ENCODE results near the gene PRDM16. TPM values are rescaled to one million over a fixed set of nuclear protein-coding genes. Genes with fewer than 3 reads are reported as not detected.

Gene PRDM16
- total and polyA plus RNA-seq, 2 of the 13 experiments (the other 11 are each of a cell fraction or from before 2014, with no cell fraction given) = 0.15 to 0.81 TPM

- TF ChIP-seq ZNF800 (CRISPR knock-in tag; IDR thresholded peaks at IDR 0.05) (peak; percentile 94), ZSCAN29 (CRISPR knock-in tag; conservative IDR thresholded peaks at IDR 0.05) (no peak), ZBTB34 (CRISPR knock-in tag; IDR thresholded peaks at IDR 0.05) (no peak), IKZF4 (CRISPR knock-in tag; IDR thresholded peaks at IDR 0.05; ENCODE audit: borderline replicate concordance, low read depth, not compliant biosample characterization) (no peak), FOXO4 (CRISPR knock-in tag; conservative IDR thresholded peaks at IDR 0.05) (no peak), MTF2 (CRISPR knock-in tag; IDR thresholded peaks at IDR 0.05; ENCODE audit: borderline replicate concordance) (peak; percentile 90; the same call in 1 of the 2 replicates), SOX6 (IDR thresholded peaks at IDR 0.05) (no peak), SOX6 (CRISPR knock-in tag; IDR thresholded peaks at IDR 0.05) (peak; percentile 8; the same call in 1 of the 2 replicates), ADNP (CRISPR knock-in tag; IDR thresholded peaks at IDR 0.05) (no peak), ATF6 (CRISPR knock-in tag; conservative IDR thresholded peaks at IDR 0.05) (no peak), ZNF790 (CRISPR knock-in tag; IDR thresholded peaks at IDR 0.05; ENCODE audit: borderline replicate concordance) (no peak), ZNF101 (CRISPR knock-in tag; IDR thresholded peaks at IDR 0.05; ENCODE audit: borderline replicate concordance, low read depth) (no peak), NR2F2 (IDR thresholded peaks at IDR 0.05; ENCODE audit: borderline replicate concordance, low read depth) (peak; percentile 59; the same call in 1 of the 2 replicates), ZNF687 (CRISPR knock-in tag; IDR thresholded peaks at IDR 0.05) (peak; percentile 95), KLF12 (CRISPR knock-in tag; IDR thresholded peaks at IDR 0.05; ENCODE audit: borderline replicate concordance) (peak; percentile 71; the same call in 1 of the 2 replicates), ATM (IDR thresholded peaks at IDR 0.05; ENCODE audit: borderline replicate concordance) (no peak)
Observed at GRCh38 chr1:3070644-3071564, 1.9 kb downstream of the PRDM16 start (continued).
